Prostate gland (tissue), 2 donors: ENCODE data around the gene ATP5PD. TPM values are rescaled to one million over a fixed set of nuclear protein-coding genes. Genes with fewer than 3 reads are reported as not detected.
A peak's percentile ranks its signal among the peaks of the same experiment; 100 is the strongest.

ENCODE experiments used
- DNase-seq: peaks from one replicate; pipeline ENCODE4 v3.0.0-alpha.2; 2019; ENCODE audit warnings: low spot score
- H3K27ac ChIP-seq, 2 donors: fragments of 200-600 bp; sonication (generic); 2 replicates each; pipeline ENCODE4 v1.5.1; 2017 to 2019
- H3K27me3 ChIP-seq: fragments of 200-600 bp; sonication (generic); replicated peaks from 2 replicates; pipeline ENCODE4 v1.5.1; 2019; ENCODE audit not compliant: insufficient read depth
- H3K36me3 ChIP-seq, 2 donors: fragments of 200-600 bp; sonication (generic); 1 replicate in 1 of 2; 2 replicates in 1 of 2; pipeline versions ENCODE4 v1.5.1 to v1.8.1; 2017 to 2019
- H3K4me1 ChIP-seq: fragments of 200-600 bp; sonication (generic); replicated peaks from 2 replicates; pipeline ENCODE4 v1.5.1; 2019
- H3K4me3 ChIP-seq, 2 donors: fragments of 200-600 bp; sonication (generic); 2 replicates each; pipeline ENCODE4 v1.5.1; 2017 to 2019
- H3K9me3 ChIP-seq: fragments of 200-600 bp; sonication (generic); 2 replicates; pipeline ENCODE4 v1.5.1; 2017
- POLR2A ChIP-seq: fragments of 450-650 bp; IDR thresholded peaks from one replicate; pipeline ENCODE4 v1.6.1; 2016; ENCODE audit warnings: antibody characterized with exemption, mild to moderate bottlenecking
- POLR2AphosphoS5 ChIP-seq: sonication (generic); formaldehyde crosslinking; IDR thresholded peaks from one replicate; pipeline ENCODE4 v1.6.1; 2017; ENCODE audit warnings: antibody characterized with exemption
- WGBS: methylation state at CpG from one replicate; pipeline ENCODE4 v1.1.5; 2018; 5-methylcytosine and 5-hydroxymethylcytosine counted together
- intact Hi-C: fragments of 100-400 bp; cut with DNase I; formaldehyde crosslinking; loops from one replicate; pipeline ENCODE4 v1.14.2; 2022
- total RNA-seq, 2 donors: library from RNA; depleted of rRNA; stranded (reverse); fragments of >200 nt; gene quantifications; one replicate each; pipeline ENCODE4 v1.1.0, GENCODE V29; 2016
- TF ChIP-seq, protein P1 (sequence below), 4 experiments: fragments of 200-600 bp in 2 of 4; fragments of 450-650 bp in 2 of 4; sonication (generic) in 2 of 4; IDR thresholded peaks; 1 replicate in 3 of 4; 2 replicates in 1 of 4; pipeline ENCODE4 v1.5.1; 2016 to 2019; ENCODE audit warnings: antibody characterized with exemption in 4 of 4, mild to moderate bottlenecking in 2 of 4, moderate library complexity in 2 of 4

The ATP5PD gene
- total RNA-seq, 2 donors from 2014 or later: 116 to 201 TPM

DNA sequence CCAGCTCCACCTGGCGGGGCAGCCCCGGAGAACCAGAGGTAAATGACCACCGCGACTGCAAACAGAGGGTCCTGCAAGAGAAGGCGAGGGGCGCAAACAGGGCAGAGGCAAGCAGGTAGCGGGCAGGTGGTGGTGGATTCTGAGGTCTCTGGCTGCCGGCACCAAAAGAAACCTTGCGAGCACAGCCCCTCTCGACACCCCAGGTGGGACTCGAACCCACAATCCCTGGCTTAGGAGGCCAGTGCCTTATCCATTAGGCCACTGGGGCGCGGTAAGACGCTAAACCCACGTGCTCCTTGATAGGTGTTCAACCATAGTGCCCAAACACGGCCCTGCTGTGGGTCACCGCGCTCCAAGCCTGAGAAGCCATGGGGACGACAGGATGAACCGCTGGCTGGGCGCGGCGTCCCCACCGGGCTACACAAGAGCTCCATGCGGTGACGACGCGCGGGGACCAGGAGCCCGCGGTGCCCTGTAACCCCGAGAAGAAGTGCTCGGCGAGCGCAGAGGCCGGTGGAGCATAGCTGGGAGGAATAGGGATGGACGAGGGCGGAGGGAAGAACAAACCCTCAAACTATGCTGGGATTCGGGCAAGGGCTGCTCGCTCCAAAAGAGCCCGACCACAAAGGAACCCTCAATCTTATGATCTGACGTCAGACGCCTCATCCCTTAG is 12.4 kb downstream of the ATP5PD start:
- no peaks in the 10 kb centered on the region for H3K9me3 ChIP-seq
- H3K4me3 ChIP-seq: peak overlapping the region; percentile 35 to 52
- 1% methylated on average over 40 of the region's 43 CpGs for WGBS
- intact Hi-C loops: loop anchor here (5.0 kb wide), 1 partner anchor 72 kb away; no protein-coding TSS in a partner anchor
- peak overlapping the region; percentile 73 to 91 for H3K27ac ChIP-seq
- H3K4me1 ChIP-seq: peaks cover 6% of the 10 kb centered on the region
- H3K36me3 ChIP-seq: no peaks in the 10 kb centered on the region
- peak; percentile 79 for DNase-seq
- TF ChIP-seq, protein P1, sequence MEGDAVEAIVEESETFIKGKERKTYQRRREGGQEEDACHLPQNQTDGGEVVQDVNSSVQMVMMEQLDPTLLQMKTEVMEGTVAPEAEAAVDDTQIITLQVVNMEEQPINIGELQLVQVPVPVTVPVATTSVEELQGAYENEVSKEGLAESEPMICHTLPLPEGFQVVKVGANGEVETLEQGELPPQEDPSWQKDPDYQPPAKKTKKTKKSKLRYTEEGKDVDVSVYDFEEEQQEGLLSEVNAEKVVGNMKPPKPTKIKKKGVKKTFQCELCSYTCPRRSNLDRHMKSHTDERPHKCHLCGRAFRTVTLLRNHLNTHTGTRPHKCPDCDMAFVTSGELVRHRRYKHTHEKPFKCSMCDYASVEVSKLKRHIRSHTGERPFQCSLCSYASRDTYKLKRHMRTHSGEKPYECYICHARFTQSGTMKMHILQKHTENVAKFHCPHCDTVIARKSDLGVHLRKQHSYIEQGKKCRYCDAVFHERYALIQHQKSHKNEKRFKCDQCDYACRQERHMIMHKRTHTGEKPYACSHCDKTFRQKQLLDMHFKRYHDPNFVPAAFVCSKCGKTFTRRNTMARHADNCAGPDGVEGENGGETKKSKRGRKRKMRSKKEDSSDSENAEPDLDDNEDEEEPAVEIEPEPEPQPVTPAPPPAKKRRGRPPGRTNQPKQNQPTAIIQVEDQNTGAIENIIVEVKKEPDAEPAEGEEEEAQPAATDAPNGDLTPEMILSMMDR (IDR thresholded peaks at IDR 0.05): no peak
- no peak for TF ChIP-seq POLR2A
- TF ChIP-seq POLR2AphosphoS5: peak; percentile 47
- no peaks in the 10 kb centered on the region for H3K27me3 ChIP-seq

DNA sequence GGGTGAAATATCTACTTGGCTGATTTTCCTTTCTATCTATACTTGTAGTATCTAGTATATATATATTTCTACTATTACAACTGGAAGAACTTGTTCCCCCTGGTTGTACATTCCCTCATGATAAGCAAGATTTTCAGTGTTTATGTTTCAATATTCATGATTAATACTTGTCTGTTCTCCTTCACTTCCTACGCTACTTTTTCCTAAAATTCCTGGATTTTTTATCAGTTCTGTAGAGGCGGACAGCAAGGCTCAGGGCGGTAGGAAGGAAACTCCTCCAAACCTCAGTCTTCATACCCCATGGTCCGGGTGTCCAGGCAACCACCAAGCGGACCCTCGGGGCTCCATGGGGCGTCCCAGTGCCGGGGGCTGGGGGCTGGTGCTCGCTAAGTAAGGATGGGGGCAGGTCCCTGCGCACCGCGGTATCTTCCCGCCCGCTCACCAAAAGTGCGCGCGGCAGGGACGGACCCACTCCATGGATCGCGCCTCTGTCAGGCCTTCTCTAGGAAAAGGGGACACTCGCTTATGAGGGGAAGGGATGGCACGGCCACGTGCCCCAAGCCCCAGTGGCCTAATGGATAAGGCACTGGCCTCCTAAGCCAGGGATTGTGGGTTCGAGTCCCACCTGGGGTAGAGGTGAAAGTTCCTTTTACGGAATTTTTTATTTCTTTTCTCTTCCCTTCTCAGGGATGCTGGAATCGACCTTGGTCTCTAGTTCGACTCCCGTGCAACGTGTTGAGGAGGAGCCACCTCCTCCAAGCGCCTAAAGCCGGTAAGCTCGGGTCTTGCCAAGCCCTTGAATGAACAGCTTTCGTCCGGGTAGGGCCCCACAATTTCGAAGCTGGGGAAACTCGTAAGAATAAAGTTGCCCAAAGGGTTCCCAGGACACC is 13.2 kb downstream of the ATP5PD start:
- H3K4me3 ChIP-seq: peak overlapping the region; percentile 35 to 52
- H3K9me3 ChIP-seq: no peaks in the 10 kb centered on the region
- intact Hi-C loops: loop anchor here (5.0 kb wide), 1 partner anchor 71 kb away; no protein-coding TSS in a partner anchor
- 2% methylated on average over 36 of the region's 36 CpGs for WGBS
- H3K27ac ChIP-seq: peak overlapping the region; percentile 73 to 91
- H3K27me3 ChIP-seq: no peaks in the 10 kb centered on the region
- DNase-seq: peak; percentile 91
- TF ChIP-seq POLR2AphosphoS5: peak; percentile 87
- TF ChIP-seq, protein P1 (IDR thresholded peaks at IDR 0.05): peak in 1 of 4 experiments; percentile 23
- no peak for TF ChIP-seq POLR2A
- H3K4me1 ChIP-seq: peaks cover 6% of the 10 kb centered on the region
- H3K36me3 ChIP-seq: no peaks in the 10 kb centered on the region

DNA sequence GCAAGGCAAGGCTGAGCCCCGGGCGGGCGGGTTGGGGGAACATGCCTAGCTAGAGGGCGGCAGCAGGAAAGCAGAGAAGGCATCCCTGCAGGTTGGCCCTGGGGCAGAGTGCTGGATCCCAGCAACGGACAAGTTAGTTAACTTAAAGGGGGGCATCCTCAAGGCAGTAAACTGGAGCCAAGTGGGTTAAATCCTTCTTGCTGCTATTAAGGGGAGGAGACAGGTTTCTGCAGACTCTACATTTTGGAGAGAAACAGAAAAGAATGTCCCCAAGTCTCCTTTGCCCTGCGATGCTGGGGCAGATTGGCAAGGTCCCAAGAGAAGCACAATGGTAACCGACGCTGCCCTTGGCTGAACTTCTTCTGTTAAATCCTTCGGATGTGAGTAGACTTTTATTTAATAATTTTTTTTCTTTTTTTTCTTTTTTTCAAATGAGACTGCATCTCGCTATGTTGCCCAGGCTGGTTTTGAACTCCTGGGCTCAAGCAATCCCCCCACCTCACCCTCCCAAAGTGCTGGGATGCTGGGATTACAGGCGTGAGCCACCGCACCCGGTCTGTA is 14.0 kb downstream of the ATP5PD start:
- Histone ChIP-seq H3K4me1 (peaks cover 6% of the 10 kb centered on the region), H3K27ac (peak overlapping the region; percentile 73 to 91), H3K27me3 (no peaks in the 10 kb centered on the region), H3K36me3 (no peaks in the 10 kb centered on the region), H3K9me3 (no peaks in the 10 kb centered on the region), H3K4me3 (peak overlapping the region; percentile 6 to 35)
- intact Hi-C loops: loop anchor here (5.0 kb wide), 1 partner anchor 70 kb away; no protein-coding TSS in a partner anchor
- DNase-seq: no peak
- no peak for TF ChIP-seq POLR2A
- no peak for TF ChIP-seq POLR2AphosphoS5
- TF ChIP-seq, protein P1 (IDR thresholded peaks at IDR 0.05): no peak
- WGBS: 3% methylated on average over 13 of the region's 13 CpGs

- Histone ChIP-seq H3K9me3 (no peaks in the 10 kb centered on the region), H3K4me1 (peaks cover 6% of the 10 kb centered on the region), H3K27ac (peak overlapping the region; percentile 73 to 91), H3K36me3 (no peaks in the 10 kb centered on the region), H3K27me3 (no peaks in the 10 kb centered on the region), H3K4me3 (peak overlapping the region in 1 of 2 donors; percentile 6)
- DNase-seq: peak; percentile 60
- TF ChIP-seq POLR2A (peak; percentile 15), POLR2AphosphoS5 (peak; percentile 56)
- TF ChIP-seq, protein P1 (IDR thresholded peaks at IDR 0.05): no peak
- intact Hi-C loops: loop anchor here (5.0 kb wide), 1 partner anchor 70 kb away; no protein-coding TSS in a partner anchor
- 9% methylated on average over 10 of the region's 10 CpGs for WGBS
Observed at GRCh38 chr17:75031972-75032719, 14.6 kb downstream of the ATP5PD start.
